ENCODE results near the gene PLEKHH1. TPM values are rescaled to one million over a fixed set of nuclear protein-coding genes. Genes with fewer than 3 reads are reported as not detected.

PLEKHH1 gene
- polyA plus RNA-seq, 3 donors: 0.23 TPM; not detected in 2

- Histone ChIP-seq H3K27ac (ENCODE audit: low read depth in 1 of 2, low read length in 2 of 2) (no peak overlapping the region), H3K4me3 (replicated peaks in 1 of 3; ENCODE audit: low read depth in 2 of 3, low read length in 3 of 3) (no peak overlapping the region)
- H3K36me3 Mint-ChIP-seq: peaks cover 0 to 10% of the 10 kb centered on the region in 2 donors
Measured at GRCh38 chr14:67505254-67505653, 27.8 kb upstream of the PLEKHH1 start.

GRCh38 chr14:67508956-67509355 is 24.1 kb upstream of the PLEKHH1 start:
- Histone ChIP-seq H3K4me1 (ENCODE audit: control insufficient read depth in 1 of 2, insufficient read depth in 2 of 2, low read length in 2 of 2) (peaks cover 20 to 30% of the 10 kb centered on the region in 2 donors), H2AFZ (ENCODE audit: insufficient read depth, low read depth, low read length, poor library complexity, severe bottlenecking) (no peak overlapping the region), H4K20me1 (ENCODE audit: insufficient read depth, low read length) (no peaks in the 10 kb centered on the region), H3K27me3 (ENCODE audit: control insufficient read depth in 2 of 2, insufficient read depth in 2 of 2, low read length in 2 of 2) (no peaks in the 10 kb centered on the region), H3K9me3 (replicated peaks in 1 of 2; ENCODE audit: control insufficient read depth in 1 of 2, insufficient read depth in 1 of 2, low read length in 2 of 2) (no peaks in the 10 kb centered on the region), H3K4me3 (replicated peaks in 1 of 3; ENCODE audit: low read depth in 2 of 3, low read length in 3 of 3) (no peak overlapping the region), H3K36me3 (replicated peaks in 1 of 2; ENCODE audit: control insufficient read depth in 1 of 2, insufficient read depth in 2 of 2, low read length in 2 of 2) (no peaks in the 10 kb centered on the region), H3K4me2 (replicated peaks; ENCODE audit: extremely low read depth, low read length, poor library complexity, severe bottlenecking) (no peak overlapping the region), H3K27ac (ENCODE audit: low read depth in 1 of 2, low read length in 2 of 2) (peak overlapping the region in 1 of 2 donors; percentile 51), H3K79me2 (ENCODE audit: insufficient read depth, low read length) (no peaks in the 10 kb centered on the region), H3K9ac (ENCODE audit: insufficient read depth, low read length, poor library complexity, severe bottlenecking) (no peak overlapping the region)
- WGBS (ENCODE audit: insufficient coverage): 0% methylated on average over 1 of the region's 3 CpGs
- peak in 2 of 3 donors; percentile 28 to 51 for DNase-seq
- H3K4me3 Mint-ChIP-seq: peak overlapping the region in 1 of 2 donors; percentile 37
- intact Hi-C loops (cut with micrococcal nuclease): no loop called here
- peak overlapping the region in 4 of 7 donors; percentile 50 to 87 (median 75) for H3K27ac Mint-ChIP-seq
- peaks cover 0 to 10% of the 10 kb centered on the region in 2 donors for H3K36me3 Mint-ChIP-seq
- H3K9me3 Mint-ChIP-seq: no peaks in the 10 kb centered on the region
- peaks cover 0 to 18% (median 3%) of the 10 kb centered on the region in 3 donors for H3K27me3 Mint-ChIP-seq (ENCODE audit: low read depth in 3 of 3)
- TF ChIP-seq CTCF (IDR thresholded peaks at IDR 0.05): no peak
- H3K4me1 Mint-ChIP-seq: peaks cover 53% of the 10 kb centered on the region

More at GRCh38 chr14:67505254-67505653, 27.8 kb upstream of the PLEKHH1 start:
- Histone ChIP-seq H3K27me3 (ENCODE audit: control insufficient read depth in 2 of 2, insufficient read depth in 2 of 2, low read length in 2 of 2) (no peaks in the 10 kb centered on the region), H3K36me3 (replicated peaks in 1 of 2; ENCODE audit: control insufficient read depth in 1 of 2, insufficient read depth in 2 of 2, low read length in 2 of 2) (no peaks in the 10 kb centered on the region), H3K79me2 (ENCODE audit: insufficient read depth, low read length) (no peaks in the 10 kb centered on the region), H3K4me1 (ENCODE audit: control insufficient read depth in 1 of 2, insufficient read depth in 2 of 2, low read length in 2 of 2) (peaks cover 25 to 27% of the 10 kb centered on the region in 2 donors), H4K20me1 (ENCODE audit: insufficient read depth, low read length) (no peaks in the 10 kb centered on the region), H3K4me2 (replicated peaks; ENCODE audit: extremely low read depth, low read length, poor library complexity, severe bottlenecking) (no peak overlapping the region), H3K9ac (ENCODE audit: insufficient read depth, low read length, poor library complexity, severe bottlenecking) (no peak overlapping the region), H2AFZ (ENCODE audit: insufficient read depth, low read depth, low read length, poor library complexity, severe bottlenecking) (no peak overlapping the region), H3K9me3 (replicated peaks in 1 of 2; ENCODE audit: control insufficient read depth in 1 of 2, insufficient read depth in 1 of 2, low read length in 2 of 2) (no peaks in the 10 kb centered on the region)
- Mint-ChIP-seq H3K4me1 (peaks cover 39% of the 10 kb centered on the region), H3K27ac (no peak overlapping the region), H3K4me3 (no peak overlapping the region), H3K27me3 (ENCODE audit: low read depth in 3 of 3) (peaks cover 0 to 2% (median 1%) of the 10 kb centered on the region in 3 donors), H3K9me3 (no peaks in the 10 kb centered on the region)
- no peak for TF ChIP-seq CTCF (IDR thresholded peaks at IDR 0.05)
- 86% methylated on average over 1 of the region's 1 CpG for WGBS (ENCODE audit: insufficient coverage)
- DNase-seq: no peak
- intact Hi-C loops (cut with micrococcal nuclease): no loop called here

Data from CD14-positive monocyte (primary cell).